Fibroblast of pulmonary artery (primary cell): ENCODE data around the gene PSMF1.
A peak's percentile ranks its signal among the peaks of the same experiment; 100 is the strongest.

Experiments
- DNase-seq: peaks from one replicate; pipeline ENCODE4 v3.0.0-alpha.2; 2010; ENCODE audit warnings: low read depth
- H3K4me3 ChIP-seq: replicated peaks from 2 replicates; pipeline ENCODE4 v1.5.1; 2011; ENCODE audit warnings: low read depth, mild to moderate bottlenecking, control low read depth, low read length, moderate library complexity
- CTCF ChIP-seq: IDR thresholded peaks from 2 replicates; pipeline ENCODE4 v1.5.1; 2011; ENCODE audit warnings: mild to moderate bottlenecking, control low read depth, low read length, inconsistent platforms; ENCODE audit errors: missing control alignments

The PSMF1 gene

GRCh38 chr20:1165941-1166340 is 47.5 kb downstream of the PSMF1 start:
- no peak overlapping the region for H3K4me3 ChIP-seq
- no peak for DNase-seq
- TF ChIP-seq CTCF = no peak

- peak; percentile 8 for DNase-seq
- no peak for TF ChIP-seq CTCF
- H3K4me3 ChIP-seq = no peak overlapping the region
Observed at GRCh38 chr20:1166948-1167720, 48.7 kb downstream of the PSMF1 start.

- DNase-seq = no peak
- no peak for TF ChIP-seq CTCF
- H3K4me3 ChIP-seq = no peak overlapping the region
Observed at GRCh38 chr20:1169224-1169623, 50.8 kb downstream of the PSMF1 start.

- DNase-seq = peak; percentile 56
- TF ChIP-seq CTCF = no peak
- no peak overlapping the region for H3K4me3 ChIP-seq
Observed at GRCh38 chr20:1171461-1172093, 53.2 kb downstream of the PSMF1 start.

- no peak overlapping the region for H3K4me3 ChIP-seq
- TF ChIP-seq CTCF = no peak
- no peak for DNase-seq
Observed at GRCh38 chr20:1173698-1174097, 55.3 kb downstream of the PSMF1 start.

GRCh38 chr20:1174787-1175186 is 56.4 kb downstream of the PSMF1 start:
- no peak overlapping the region for H3K4me3 ChIP-seq
- DNase-seq = no peak
- no peak for TF ChIP-seq CTCF
